CD4-positive, alpha-beta memory T cell (primary cell): Measurements from ENCODE around the gene CENPP. TPM values are rescaled to one million over a fixed set of nuclear protein-coding genes. Genes with fewer than 3 reads are reported as not detected.
A peak's percentile ranks its signal among the peaks of the same experiment; 100 is the strongest.

Experiments used
- CTCF ChIA-PET: fragments of 350-600 bp; sonication (Branson Sonifier 250); formaldehyde crosslinking; loops from one replicate; lab custom pipeline; 2021; ENCODE audit warnings: inconsistent platforms; ENCODE audit not compliant: partially characterized antibody; lab: Charles Lee
- POLR2A ChIA-PET: fragments of 350-600 bp; sonication (Branson Sonifier 250); formaldehyde crosslinking; loops from one replicate; lab custom pipeline; 2021; ENCODE audit not compliant: partially characterized antibody; lab: Charles Lee
- DNase-seq, 5 donors: peaks; one replicate each; pipeline versions ENCODE4 v3.0.0 to v3.0.0-alpha.2; 2020 to 2022; ENCODE audit warnings: mixed read lengths in 1 of 5
- H3K27ac ChIP-seq: one replicate; pipeline ENCODE4 v1.7.0; 2013; ENCODE audit warnings: low read depth, low read length
- H3K27me3 ChIP-seq: 2 replicates; pipeline ENCODE4 v1.7.0; 2013; ENCODE audit warnings: mild to moderate bottlenecking, low read length, moderate library complexity; ENCODE audit not compliant: insufficient read depth
- H3K36me3 ChIP-seq: 2 replicates; pipeline ENCODE4 v1.7.0; 2013; ENCODE audit warnings: mild to moderate bottlenecking, low read length, moderate library complexity; ENCODE audit not compliant: insufficient read depth
- H3K4me1 ChIP-seq: 2 replicates; pipeline ENCODE4 v1.7.0; 2013; ENCODE audit warnings: mild to moderate bottlenecking, low read length, moderate library complexity; ENCODE audit not compliant: insufficient read depth
- H3K4me3 ChIP-seq, 2 donors: one replicate each; pipeline ENCODE4 v1.7.0; 2013; ENCODE audit warnings: low read length in 2 of 2, mild to moderate bottlenecking in 1 of 2
- H3K9me3 ChIP-seq, 2 donors: one replicate each; pipeline ENCODE4 v1.7.0; 2013; ENCODE audit warnings: low read length in 2 of 2, control low read depth in 1 of 2; ENCODE audit not compliant: control insufficient read depth in 1 of 2
- H3K27ac Mint-ChIP-seq, 7 donors: one replicate each; pipeline ENCODE4 v1.8.0; 2020 to 2021; ENCODE audit warnings: mixed read lengths in 7 of 7, mild to moderate bottlenecking in 6 of 7, inconsistent platforms in 3 of 7, moderate library complexity in 3 of 7
- H3K27me3 Mint-ChIP-seq, 2 donors: one replicate each; pipeline ENCODE4 v1.8.0; 2020 to 2021; ENCODE audit warnings: mixed read lengths in 2 of 2
- H3K36me3 Mint-ChIP-seq, 2 donors: one replicate each; pipeline ENCODE4 v1.8.0; 2020 to 2021; ENCODE audit warnings: mixed read lengths in 2 of 2, inconsistent platforms in 1 of 2, mild to moderate bottlenecking in 1 of 2
- H3K4me1 Mint-ChIP-seq, 4 donors: one replicate each; pipeline ENCODE4 v1.8.0; 2020 to 2021; ENCODE audit warnings: mixed read lengths in 4 of 4, mild to moderate bottlenecking in 1 of 4
- H3K4me3 Mint-ChIP-seq, 8 donors: one replicate each; pipeline ENCODE4 v1.8.0; 2020 to 2021; ENCODE audit warnings: mixed read lengths in 8 of 8, mild to moderate bottlenecking in 7 of 8, moderate library complexity in 6 of 8, inconsistent platforms in 3 of 8
- H3K9me3 Mint-ChIP-seq, 8 donors: one replicate each; pipeline ENCODE4 v1.8.0; 2020 to 2021; ENCODE audit warnings: mixed read lengths in 8 of 8, mild to moderate bottlenecking in 5 of 8, inconsistent platforms in 3 of 8, moderate library complexity in 1 of 8
- intact Hi-C: fragments of 100-400 bp; cut with micrococcal nuclease; formaldehyde crosslinking; loops from one replicate; pipeline ENCODE4 v1.15.1; 2023
- polyA plus RNA-seq, 2 donors: library from polyadenylated mRNA; unstranded; fragments of 300-500 nt; fragmentation: Illumina TruSeq; gene quantifications; one replicate each; pipeline ENCODE4 v1.2.3, GENCODE V29; 2021
- total RNA-seq, 2 experiments: library from RNA; stranded (reverse); gene quantifications; one replicate each; pipeline ENCODE4 v1.2.3, GENCODE V29; 2021

Gene CENPP
- total and polyA plus RNA-seq, 4 experiments from 2014 or later, result 0.55 to 9.5 (median 3.4) TPM

GRCh38 chr9:92637326-92637725, 311.6 kb downstream of the CENPP start:
- H3K9me3 Mint-ChIP-seq, result no peaks in the 10 kb centered on the region
- H3K4me1 Mint-ChIP-seq, result peaks cover 0 to 1% (median 0%) of the 10 kb centered on the region in 4 donors
- Histone ChIP-seq H3K4me3 (no peak overlapping the region), H3K36me3 (peaks cover 53% of the 10 kb centered on the region), H3K9me3 (no peaks in the 10 kb centered on the region), H3K4me1 (no peaks in the 10 kb centered on the region), H3K27ac (no peak overlapping the region), H3K27me3 (no peaks in the 10 kb centered on the region)
- H3K36me3 Mint-ChIP-seq, result peaks cover 43 to 68% of the 10 kb centered on the region in 2 donors
- intact Hi-C loops, result no loop called here
- ChIA-PET CTCF (no interaction called here), POLR2A (no interaction called here)
- DNase-seq, result no peak
- no peak overlapping the region for H3K4me3 Mint-ChIP-seq
- no peaks in the 10 kb centered on the region for H3K27me3 Mint-ChIP-seq
- peak overlapping the region in 2 of 7 donors; percentile 19 to 36 for H3K27ac Mint-ChIP-seq

GRCh38 chr9:92637886-92638620, 312.3 kb downstream of the CENPP start:
- Mint-ChIP-seq H3K9me3 (no peaks in the 10 kb centered on the region), H3K27ac (peak overlapping the region in 1 of 7 donors; percentile 60), H3K4me3 (no peak overlapping the region), H3K27me3 (no peaks in the 10 kb centered on the region), H3K36me3 (peaks cover 47 to 72% of the 10 kb centered on the region in 2 donors), H3K4me1 (peaks cover 0 to 1% (median 0%) of the 10 kb centered on the region in 4 donors)
- Histone ChIP-seq H3K9me3 (no peaks in the 10 kb centered on the region), H3K4me3 (no peak overlapping the region), H3K4me1 (no peaks in the 10 kb centered on the region), H3K36me3 (peaks cover 56% of the 10 kb centered on the region), H3K27ac (no peak overlapping the region), H3K27me3 (no peaks in the 10 kb centered on the region)
- intact Hi-C loops, result no loop called here
- POLR2A ChIA-PET, result no interaction called here
- CTCF ChIA-PET, result no interaction called here
- no peak for DNase-seq

- Histone ChIP-seq H3K9me3 (no peaks in the 10 kb centered on the region), H3K36me3 (peaks cover 61% of the 10 kb centered on the region), H3K4me3 (no peak overlapping the region), H3K27me3 (no peaks in the 10 kb centered on the region), H3K27ac (no peak overlapping the region), H3K4me1 (no peaks in the 10 kb centered on the region)
- no peaks in the 10 kb centered on the region for H3K27me3 Mint-ChIP-seq
- H3K4me3 Mint-ChIP-seq, result no peak overlapping the region
- H3K9me3 Mint-ChIP-seq, result no peaks in the 10 kb centered on the region
- peaks cover 0 to 1% (median 0%) of the 10 kb centered on the region in 4 donors for H3K4me1 Mint-ChIP-seq
- DNase-seq, result no peak
- peak overlapping the region in 1 of 7 donors; percentile 60 for H3K27ac Mint-ChIP-seq
- POLR2A ChIA-PET, result no interaction called here
- intact Hi-C loops, result no loop called here
- peaks cover 52 to 74% of the 10 kb centered on the region in 2 donors for H3K36me3 Mint-ChIP-seq
- CTCF ChIA-PET, result no interaction called here
Observed at GRCh38 chr9:92638621-92639101, 312.9 kb downstream of the CENPP start.

- Mint-ChIP-seq H3K27me3 (no peaks in the 10 kb centered on the region), H3K36me3 (peaks cover 56 to 76% of the 10 kb centered on the region in 2 donors), H3K27ac (peak overlapping the region in 1 of 7 donors; percentile 52), H3K9me3 (no peaks in the 10 kb centered on the region), H3K4me3 (no peak overlapping the region), H3K4me1 (peaks cover 0 to 1% (median 0%) of the 10 kb centered on the region in 4 donors)
- no peaks in the 10 kb centered on the region for H3K9me3 ChIP-seq
- intact Hi-C loops, result no loop called here
- ChIA-PET POLR2A (no interaction called here), CTCF (no interaction called here)
- H3K36me3 ChIP-seq, result peaks cover 64% of the 10 kb centered on the region
- no peaks in the 10 kb centered on the region for H3K4me1 ChIP-seq
- H3K27ac ChIP-seq, result no peak overlapping the region
- no peaks in the 10 kb centered on the region for H3K27me3 ChIP-seq
- DNase-seq, result no peak
- H3K4me3 ChIP-seq, result no peak overlapping the region
Observed at GRCh38 chr9:92639124-92639523, 313.4 kb downstream of the CENPP start.

GRCh38 chr9:92639791-92640271, 314.1 kb downstream of the CENPP start:
- no peak for DNase-seq
- intact Hi-C loops, result no loop called here
- ChIA-PET CTCF (interaction anchor here (0.9 kb wide), 1 partner anchor 499 kb away, joined by 4 read pairs; no protein-coding TSS in a partner anchor), POLR2A (no interaction called here)
- Mint-ChIP-seq H3K9me3 (peaks cover 0 to 3% (median 0%) of the 10 kb centered on the region in 8 donors), H3K27me3 (no peaks in the 10 kb centered on the region), H3K4me1 (peaks cover 0 to 1% (median 0%) of the 10 kb centered on the region in 4 donors), H3K36me3 (peaks cover 60 to 76% of the 10 kb centered on the region in 2 donors), H3K4me3 (no peak overlapping the region), H3K27ac (peak overlapping the region in 1 of 7 donors; percentile 29)
- Histone ChIP-seq H3K27ac (no peak overlapping the region), H3K9me3 (no peaks in the 10 kb centered on the region), H3K4me3 (no peak overlapping the region), H3K4me1 (no peaks in the 10 kb centered on the region), H3K36me3 (peaks cover 58% of the 10 kb centered on the region), H3K27me3 (no peaks in the 10 kb centered on the region)

- ChIA-PET CTCF (interaction anchor here (0.9 kb wide), 1 partner anchor 500 kb away, joined by 4 read pairs; no protein-coding TSS in a partner anchor), POLR2A (no interaction called here)
- H3K36me3 ChIP-seq, result peaks cover 53% of the 10 kb centered on the region
- no peak overlapping the region for H3K4me3 ChIP-seq
- H3K27me3 ChIP-seq, result no peaks in the 10 kb centered on the region
- H3K9me3 ChIP-seq, result no peaks in the 10 kb centered on the region
- peaks cover 0 to 1% (median 0%) of the 10 kb centered on the region in 4 donors for H3K4me1 Mint-ChIP-seq
- H3K27me3 Mint-ChIP-seq, result no peaks in the 10 kb centered on the region
- DNase-seq, result no peak
- intact Hi-C loops, result no loop called here
- no peaks in the 10 kb centered on the region for H3K4me1 ChIP-seq
- H3K9me3 Mint-ChIP-seq, result peaks cover 0 to 10% (median 3%) of the 10 kb centered on the region in 8 donors
- peaks cover 64 to 80% of the 10 kb centered on the region in 2 donors for H3K36me3 Mint-ChIP-seq
- H3K4me3 Mint-ChIP-seq, result no peak overlapping the region
- H3K27ac ChIP-seq, result no peak overlapping the region
- H3K27ac Mint-ChIP-seq, result peak overlapping the region in 1 of 7 donors; percentile 36
Observed at GRCh38 chr9:92640398-92641091, 314.8 kb downstream of the CENPP start.
